DND-41 (cell line): ENCODE data around the gene C1orf167.

Experiments used
- CTCF ChIP-seq: IDR thresholded peaks from 2 replicates; pipeline ENCODE4 v1.5.1; 2012; ENCODE audit warnings: borderline replicate concordance, low read length, moderate library complexity, mild to moderate bottlenecking; ENCODE audit not compliant: poor library complexity, severe bottlenecking; ENCODE audit errors: extremely low read depth
- EZH2 ChIP-seq: IDR thresholded peaks from 3 replicates; pipeline ENCODE4 v1.6.1; 2012; ENCODE audit warnings: borderline replicate concordance, low read depth, mild to moderate bottlenecking, moderate library complexity, low read length, inconsistent platforms; ENCODE audit not compliant: severe bottlenecking

- no peak for TF ChIP-seq CTCF
- no peak for TF ChIP-seq EZH2
Observed at GRCh38 chr1:11792106-11792505, 30.1 kb downstream of the C1orf167 start.
